Renal cortical epithelial cell (primary cell): ENCODE measurements around the gene MGP. TPM values are rescaled to one million over a fixed set of nuclear protein-coding genes. Genes with fewer than 3 reads are reported as not detected.

Source experiments
- DNase-seq: peaks from one replicate; pipeline ENCODE4 v3.0.0-alpha.2; 2011; ENCODE audit warnings: low read depth
- total RNA-seq: library from RNA; depleted of rRNA; stranded (reverse); fragments of >200 nt; gene quantifications from 2 replicates; pipeline ENCODE4 v1.2.3, GENCODE V29; 2014

Gene MGP
- total RNA-seq, 1 donor from 2014 or later = 0.80 TPM

DNA sequence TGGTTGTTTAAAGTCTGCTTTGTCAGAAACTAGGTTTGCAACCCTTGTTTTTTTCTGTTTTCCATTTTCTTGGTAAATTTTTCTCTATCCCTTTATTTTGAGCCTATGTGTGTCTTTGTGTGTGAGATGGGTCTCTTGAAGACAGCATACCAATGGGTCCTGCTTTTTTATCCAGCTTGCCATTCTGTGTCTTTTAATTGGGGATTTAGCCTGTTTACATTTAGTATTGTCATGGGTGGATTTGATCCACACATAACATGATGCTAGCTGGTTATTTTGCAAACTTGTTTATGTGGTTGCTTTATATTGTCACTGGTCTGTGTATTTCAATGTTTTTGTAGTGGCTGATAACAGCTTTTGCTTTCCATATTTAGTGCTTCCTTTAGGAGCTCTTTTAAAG, 25.2 kb downstream of the MGP start:
- no peak for DNase-seq

DNA sequence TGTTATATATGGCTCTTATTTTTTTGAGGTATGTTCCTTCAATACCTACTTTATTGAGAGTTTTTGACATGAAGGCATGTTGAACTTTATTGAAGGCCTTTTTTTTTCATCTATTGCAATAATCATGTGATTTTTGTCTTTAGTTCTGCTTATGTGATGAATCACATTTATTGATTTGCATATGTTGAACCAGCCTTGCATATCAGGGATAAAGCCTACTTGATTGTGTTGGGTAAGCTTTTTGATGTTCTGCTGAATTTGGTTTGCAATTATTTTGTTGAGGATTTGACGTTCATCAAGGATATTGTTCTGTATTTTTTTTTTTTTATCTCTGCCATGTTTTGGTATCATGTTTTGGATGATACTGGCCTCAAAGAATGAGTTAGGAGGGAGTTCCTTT, 27.1 kb downstream of the MGP start:
- no peak for DNase-seq

DNA sequence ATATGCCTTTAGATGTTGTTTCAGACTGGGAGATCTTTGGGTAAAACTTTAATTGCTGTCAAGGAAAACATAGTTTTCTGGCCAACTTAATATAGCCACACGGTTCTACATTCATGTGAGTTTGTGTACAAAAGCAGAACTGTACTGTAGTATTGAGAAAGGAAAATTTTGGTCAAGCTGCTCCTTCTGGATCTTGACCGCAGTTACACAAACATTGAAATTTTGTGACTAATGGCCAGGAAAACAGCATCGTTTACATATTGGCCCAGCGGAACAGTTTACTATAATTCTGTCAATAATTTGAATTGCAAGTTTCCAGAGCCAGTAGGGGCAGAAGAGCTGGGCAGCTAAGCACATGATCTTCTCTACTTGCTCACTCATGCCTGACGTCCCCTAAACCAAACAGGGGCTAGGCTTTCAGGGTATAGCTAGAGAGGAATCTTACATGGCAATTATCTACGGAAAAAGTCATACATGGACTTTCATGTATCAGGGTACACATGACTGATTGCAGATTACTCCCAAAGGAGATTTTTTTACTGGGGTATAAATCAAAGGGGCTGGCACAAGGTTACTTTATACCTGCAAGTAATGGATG, 31.0 kb downstream of the MGP start:
- DNase-seq = peak; percentile 58

DNA sequence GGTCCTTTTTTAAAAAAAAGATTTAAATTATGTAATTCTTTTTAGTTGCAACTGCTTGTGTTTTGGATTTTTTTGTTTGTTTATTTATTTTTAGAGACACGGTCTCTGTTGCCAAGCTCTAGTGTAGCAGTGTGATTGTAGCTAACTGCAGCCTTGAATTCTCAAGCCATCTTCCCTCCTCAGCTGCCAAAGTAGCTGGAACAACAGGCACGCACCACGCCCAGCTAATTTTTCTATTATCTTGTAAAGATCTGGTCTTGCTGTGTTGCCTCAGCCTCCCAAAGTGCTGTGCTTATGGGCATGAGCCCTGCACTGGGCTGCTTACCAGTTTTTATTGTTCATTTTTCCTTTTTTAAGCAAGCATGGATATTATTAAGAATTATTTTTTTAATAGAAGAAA, 31.7 kb downstream of the MGP start:
- no peak for DNase-seq

DNA sequence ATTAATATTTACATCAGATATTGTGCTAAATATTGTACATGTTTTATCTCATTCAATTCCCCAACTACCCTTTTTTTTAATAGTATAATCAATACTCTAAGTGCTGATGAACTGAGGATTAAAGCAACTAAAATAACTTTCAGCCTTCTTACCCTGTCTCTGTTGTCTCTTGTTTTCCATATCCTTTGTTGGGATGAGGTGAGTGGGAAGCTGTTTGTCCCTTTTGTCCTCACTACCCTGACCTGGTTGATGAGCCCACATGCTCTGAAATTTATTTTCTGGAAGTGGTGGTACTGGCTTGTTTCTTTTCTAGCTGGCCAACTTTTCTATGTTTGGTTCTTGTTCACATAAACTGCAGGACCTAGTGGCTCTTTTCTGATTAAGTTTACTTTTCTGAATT, 32.8 kb downstream of the MGP start:
- no peak for DNase-seq

DNA sequence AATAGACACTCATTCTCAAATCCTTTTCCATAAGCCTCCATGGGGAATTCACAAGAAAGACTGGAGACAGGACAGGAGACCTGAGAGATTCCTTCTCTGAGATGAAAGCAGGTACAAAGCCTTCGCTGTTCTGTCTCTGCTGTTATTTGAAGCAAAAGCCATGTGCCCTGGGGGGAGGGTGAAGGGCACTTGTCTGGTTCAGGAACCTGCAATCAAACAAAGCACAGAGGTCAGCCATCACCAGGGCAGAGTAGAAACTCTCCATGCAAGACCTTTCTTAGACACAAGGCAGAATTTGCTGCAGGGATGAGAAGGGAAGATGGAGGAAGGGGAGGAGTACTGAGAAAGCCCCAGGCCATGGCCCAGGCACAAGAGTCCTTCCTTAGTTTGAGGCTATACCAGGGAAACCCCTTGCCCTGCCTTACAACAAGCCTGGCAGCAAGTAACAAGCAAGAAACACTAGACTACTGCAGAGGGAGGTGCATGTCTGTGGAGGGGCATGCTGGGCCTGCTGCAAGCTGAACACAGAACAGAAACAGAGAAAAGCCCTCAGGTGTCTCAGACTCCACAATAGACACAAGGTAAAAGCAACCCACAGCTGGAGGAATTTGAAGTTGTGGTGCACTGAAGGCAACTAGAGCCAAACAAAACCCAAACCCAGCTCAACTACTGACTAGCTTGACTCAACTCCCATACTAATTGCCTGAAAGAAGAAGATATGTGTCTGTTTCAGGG, 34.6 kb downstream of the MGP start:
- no peak for DNase-seq

DNA sequence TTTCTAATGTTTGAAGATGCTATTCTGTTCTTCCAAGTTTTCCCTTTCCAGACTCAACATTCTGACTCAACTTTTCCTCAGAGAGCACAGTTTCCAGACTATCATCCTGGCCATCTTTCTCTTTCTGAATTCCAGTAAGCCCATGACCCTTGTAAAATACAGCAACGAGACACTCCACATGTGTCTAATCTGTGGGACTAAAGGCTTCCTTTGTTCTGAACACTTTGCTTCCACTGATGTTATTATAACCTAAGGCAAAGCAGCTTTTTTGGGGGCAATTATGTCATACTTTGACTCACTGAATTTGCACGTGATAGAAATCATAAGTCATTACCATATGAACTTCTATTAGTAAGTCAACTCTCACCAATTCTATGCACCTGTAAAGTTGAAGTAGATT, 36.0 kb downstream of the MGP start:
- no peak for DNase-seq

DNA sequence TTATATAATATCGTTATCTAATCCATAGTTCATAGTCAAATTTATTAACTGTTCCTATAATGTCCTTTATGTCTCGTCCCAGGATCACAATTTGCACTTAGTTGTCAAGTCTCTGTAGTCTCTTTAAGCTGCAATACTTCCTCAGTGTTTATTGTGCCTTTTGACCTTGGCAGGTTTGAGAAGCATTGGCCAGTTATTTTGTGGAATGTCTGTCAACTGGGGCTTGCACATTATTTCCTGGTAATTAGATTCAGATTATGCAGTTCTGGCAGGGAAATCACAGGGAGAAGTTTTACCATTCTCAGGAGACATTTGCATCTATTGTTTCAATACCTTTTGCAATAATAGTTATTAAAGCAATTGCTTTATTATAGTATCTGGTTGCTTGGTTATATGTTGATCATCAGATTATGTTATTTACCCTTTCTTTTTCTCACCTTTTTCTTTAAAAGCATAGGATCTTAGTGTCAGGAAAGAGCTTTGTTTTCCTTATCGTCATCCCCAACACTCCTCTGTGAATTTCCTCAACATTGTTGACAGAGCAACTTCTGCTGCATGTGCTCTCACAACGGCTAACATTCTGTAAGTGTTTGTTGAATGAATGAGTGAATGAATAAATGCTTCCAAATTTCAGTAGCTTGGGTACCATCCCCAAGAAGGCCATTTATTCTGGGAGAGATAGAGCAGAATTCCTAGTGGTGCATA, 38.6 kb downstream of the MGP start:
- peak; percentile 65 for DNase-seq

DNA sequence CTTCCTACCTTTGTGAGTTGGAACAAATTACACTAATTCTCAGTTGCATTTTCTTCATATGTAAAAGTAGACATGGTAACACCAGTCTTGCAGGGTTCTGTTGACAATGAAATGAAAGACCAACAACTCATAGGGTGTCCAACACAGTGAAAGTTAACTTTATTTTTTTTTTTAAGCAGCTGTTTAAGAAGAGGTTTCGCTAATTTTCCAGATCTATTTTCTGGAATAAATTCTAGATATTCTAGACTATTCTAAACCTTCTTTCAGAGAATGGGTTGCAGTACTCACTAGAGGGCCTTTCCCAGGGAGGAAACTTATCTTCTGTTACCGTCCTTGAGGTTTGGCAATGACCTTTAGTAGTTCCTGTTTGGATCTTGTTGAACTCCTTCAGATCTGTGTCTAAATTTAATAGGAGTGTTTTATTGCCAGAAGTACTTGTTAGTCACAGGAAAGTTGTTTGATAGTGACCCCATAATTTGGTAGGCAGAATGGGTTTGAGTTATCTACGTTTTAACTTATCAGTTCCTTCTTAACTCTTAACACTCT, 39.5 kb downstream of the MGP start:
- DNase-seq = no peak

DNA sequence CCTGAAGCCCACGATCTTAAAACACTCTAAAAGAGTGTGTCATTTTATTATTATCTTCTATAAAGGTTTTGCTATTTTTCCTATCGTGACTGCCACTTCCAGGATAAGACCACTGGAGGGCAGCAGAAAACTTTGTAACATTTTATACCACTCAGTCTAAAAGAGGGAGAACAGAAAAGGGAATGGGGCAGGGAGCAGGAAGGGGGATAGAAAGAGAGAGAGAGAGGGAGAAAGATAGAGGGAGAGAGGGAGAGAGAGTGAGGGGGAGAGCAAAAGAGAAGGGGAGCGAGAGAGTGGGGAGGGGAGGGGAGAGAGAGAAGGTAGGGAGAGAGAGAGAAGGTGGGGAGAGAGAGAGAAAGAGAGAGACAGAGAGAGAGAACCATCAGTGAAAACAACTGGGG, 40.3 kb downstream of the MGP start:
- peak; percentile 53 for DNase-seq

DNA sequence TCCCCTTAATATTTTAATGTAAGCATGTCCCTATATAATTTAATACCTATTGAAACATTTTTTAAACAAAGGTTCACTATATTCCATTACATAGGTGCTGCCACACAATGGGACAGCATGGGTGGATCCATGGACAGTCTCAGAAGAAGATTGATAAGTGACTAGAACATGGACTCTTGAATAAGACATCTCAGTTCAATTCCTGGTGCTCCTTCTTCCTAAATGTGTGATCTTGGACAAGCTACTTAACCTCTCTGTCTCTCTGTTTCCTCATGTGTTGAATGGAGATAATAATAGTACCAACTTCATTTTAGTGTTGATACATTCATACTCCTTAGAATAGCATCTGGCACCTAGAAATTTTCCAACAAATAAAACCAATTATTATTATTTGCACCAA, 41.3 kb downstream of the MGP start:
- DNase-seq = no peak

DNA sequence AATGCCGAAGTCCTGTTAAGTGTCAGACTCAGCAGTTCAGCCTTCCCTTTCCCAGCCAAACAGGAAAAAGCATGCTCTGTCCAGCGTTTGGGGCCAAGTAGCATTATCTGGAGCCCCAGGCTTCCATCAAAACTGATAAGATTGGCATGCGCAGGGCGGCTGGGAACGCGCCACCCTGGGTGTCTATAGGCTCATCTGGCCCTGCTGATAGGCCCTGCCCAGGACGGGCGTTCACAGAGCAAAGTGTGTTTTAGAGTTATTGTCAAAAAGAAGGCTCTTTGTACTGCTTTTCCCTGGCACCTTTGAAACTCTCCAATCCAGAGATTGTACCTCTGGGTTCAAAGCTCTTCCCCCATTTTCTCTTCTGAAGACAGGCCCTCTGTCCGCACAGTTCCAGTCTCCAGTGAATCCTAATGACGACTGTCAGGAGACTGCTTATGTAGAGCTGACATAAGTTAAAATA, 42.2 kb downstream of the MGP start, which contains the start of gene ART4:
Gene ART4 (minus strand): TSS at position 102 of the 463 bp plus-strand sequence. CDS start 413 bp downstream, outside the sequence.
- DNase-seq = no peak

DNA sequence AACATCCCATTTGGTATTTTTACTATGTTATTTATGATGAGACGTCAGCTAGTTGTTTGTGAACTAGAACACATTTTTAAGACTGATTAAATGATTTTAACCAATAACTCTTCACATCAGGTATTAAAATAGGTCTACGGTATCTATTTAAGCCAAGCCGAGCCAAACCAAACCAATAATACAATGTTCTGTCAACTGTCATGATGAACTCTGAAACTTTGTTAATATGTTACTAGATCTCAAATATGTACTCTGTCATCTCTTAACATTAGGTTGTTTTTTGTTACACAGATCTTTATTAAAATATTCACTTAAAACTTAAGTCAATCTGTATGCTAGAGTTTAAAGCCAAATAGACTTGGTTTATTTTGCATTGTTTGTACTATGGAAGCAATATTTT, 43.3 kb downstream of the MGP start:
- no peak for DNase-seq

DNA sequence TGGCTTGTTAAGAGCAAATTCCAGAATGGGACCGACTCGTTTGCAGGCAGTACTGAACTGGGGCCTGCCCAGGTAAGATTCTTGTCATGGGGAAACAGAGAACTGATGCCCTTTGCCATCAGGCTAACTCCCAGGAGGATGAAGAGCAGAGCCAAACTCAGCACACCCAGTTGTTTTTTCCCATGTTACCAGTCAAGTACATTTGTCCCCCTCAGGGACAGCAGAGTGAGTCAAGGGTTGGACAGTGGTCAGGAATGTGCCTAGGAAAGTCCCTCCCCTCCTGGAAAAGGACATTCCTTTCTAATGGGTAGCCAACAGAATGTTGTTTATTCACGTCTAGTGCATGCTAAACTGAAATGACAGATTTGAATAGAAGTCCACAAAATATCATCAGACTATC, 43.9 kb downstream of the MGP start:
- peak; percentile 89 for DNase-seq

DNA sequence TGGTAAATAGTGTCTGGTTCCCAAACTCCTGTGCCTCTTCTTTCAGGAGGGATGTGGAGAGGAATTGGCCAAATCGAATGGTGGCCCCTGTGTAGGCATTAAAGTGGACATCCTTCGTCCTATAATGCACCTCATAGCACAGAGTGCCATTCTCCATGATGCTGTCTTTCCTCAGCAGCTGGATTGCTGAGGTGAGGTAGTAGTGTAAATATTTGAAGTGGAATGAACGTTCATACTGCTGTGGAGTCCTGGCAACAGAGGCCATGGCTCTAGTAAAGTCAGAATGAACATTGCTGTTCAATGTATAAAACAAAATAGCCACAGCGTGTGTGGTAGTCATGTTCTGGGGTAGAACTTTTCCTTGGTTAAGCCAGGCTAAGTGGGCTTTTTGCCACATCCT, 45.0 kb downstream of the MGP start:
- no peak for DNase-seq

DNA sequence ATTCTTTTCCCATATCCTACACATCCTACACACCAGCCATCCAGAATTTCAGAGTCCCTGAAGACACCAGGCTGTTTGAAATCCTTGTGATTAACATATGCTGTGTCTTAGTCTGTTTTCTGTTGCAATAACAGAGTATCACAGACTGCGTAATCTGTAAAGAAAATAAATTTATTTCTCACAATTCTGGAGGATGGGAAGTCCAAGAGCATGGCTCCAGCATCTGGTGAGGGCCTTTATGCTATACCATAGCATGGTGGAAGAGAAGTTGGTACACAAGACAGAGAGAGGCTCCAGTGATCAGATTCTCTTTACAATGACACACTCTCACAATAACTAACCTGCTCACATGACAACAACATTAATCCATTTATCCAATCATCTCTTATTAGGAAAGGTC, 46.4 kb downstream of the MGP start:
- DNase-seq = no peak

DNA sequence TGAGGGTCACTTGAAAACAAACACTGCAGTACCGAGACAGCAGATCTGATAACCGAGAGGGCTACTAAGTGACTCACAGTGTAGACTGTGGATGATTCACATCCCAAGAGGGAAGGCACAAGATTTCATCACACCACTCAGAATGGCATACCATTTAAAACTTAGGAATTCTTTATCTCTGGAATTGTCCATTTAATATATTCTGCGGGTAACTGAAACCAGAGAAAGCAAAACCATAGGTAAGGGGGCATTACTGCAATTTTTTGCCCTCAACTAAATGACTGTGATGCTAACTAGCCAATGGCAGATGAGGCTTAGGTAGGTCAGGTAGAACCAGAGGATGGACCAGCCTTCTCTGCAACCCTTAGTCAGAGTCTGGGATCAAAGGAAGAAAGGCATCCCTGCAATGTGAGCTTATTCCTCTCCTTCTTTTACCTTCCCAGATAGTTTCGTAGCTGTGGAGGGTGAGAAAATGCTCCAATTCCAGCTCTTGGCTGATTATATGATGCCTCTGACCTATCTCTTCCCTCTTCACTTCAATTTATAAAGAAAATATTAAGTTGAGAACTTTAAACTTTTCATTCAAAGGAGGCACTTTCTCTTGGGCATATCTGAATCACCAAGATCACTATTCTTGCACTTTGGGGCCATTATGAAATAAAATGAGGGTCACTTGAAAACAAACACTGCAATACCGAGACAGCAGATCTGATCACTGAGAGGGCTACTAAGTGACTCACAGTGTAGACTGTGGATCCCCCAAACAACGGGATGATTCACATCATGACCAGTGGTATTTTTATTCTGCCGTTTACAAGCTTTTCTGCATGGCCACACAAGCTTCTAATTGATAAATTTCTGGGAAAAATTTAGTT, 49.1 kb downstream of the MGP start:
- DNase-seq = peak; percentile 93

DNA sequence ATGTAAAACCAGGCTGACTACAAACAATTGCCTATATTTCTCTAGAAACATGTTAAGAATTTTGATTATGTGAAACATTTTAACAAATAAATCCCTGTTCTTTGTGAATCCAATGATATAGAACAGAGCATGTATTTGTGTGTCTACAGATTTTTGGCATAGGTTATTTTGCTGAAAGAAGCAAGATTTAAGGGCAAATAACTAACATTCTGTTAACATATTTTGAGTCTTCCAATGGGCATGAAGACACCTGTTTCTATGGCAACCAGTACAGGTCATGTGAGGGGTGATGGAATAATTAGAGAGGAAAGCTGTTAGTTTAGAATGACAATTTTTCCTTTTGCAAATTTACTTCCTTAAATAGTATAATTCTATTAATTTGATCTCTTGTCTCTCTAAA, 51.1 kb downstream of the MGP start:
- DNase-seq = peak; percentile 6

DNA sequence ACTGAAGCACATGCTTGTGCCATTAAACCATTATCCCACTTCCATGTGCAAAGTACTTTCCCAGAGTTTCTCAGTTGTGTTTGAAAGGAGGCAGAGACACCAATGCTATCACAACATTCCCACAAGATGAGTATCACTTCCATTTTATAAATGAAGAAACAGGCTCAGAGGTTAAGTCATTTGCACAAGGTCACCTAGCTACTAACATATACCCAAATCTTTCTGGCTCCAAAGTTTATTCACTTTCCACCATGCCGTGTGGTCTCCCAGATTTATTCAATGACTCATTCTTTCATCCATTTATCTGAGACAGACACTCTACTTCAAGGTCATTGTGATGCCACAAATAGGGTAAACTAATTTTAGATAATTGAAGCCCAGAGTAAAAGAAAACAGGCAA, 51.7 kb downstream of the MGP start:
- DNase-seq = peak; percentile 19

DNA sequence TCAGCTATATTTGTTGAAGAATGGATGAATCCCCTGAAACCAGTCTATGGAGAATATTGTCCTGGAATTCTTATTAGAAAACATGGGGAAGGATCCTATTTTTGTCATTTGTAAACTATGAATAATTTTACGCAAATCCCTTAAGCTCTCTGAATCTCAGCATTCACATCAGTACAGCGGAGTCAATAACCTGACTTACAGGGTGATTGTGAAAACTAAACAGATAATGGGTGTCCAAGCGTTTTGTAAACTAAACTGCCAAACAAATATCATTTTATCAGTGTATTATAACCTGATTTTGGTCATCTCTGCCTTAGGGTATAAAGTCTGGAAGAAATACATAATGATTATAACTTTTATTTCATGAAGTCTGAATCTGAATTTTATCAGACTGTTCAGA, 52.3 kb downstream of the MGP start:
- DNase-seq = no peak
